HG02973 (cell line): ENCODE measurements around the gene VENTX.

Experiments used
- ATAC-seq: cut with Tn5 transposase; IDR thresholded peaks from one replicate; pipeline ENCODE4 v1.9.1; 2021; ENCODE audit warnings: moderate library complexity; ENCODE audit not compliant: unreplicated experiment

Gene VENTX

DNA sequence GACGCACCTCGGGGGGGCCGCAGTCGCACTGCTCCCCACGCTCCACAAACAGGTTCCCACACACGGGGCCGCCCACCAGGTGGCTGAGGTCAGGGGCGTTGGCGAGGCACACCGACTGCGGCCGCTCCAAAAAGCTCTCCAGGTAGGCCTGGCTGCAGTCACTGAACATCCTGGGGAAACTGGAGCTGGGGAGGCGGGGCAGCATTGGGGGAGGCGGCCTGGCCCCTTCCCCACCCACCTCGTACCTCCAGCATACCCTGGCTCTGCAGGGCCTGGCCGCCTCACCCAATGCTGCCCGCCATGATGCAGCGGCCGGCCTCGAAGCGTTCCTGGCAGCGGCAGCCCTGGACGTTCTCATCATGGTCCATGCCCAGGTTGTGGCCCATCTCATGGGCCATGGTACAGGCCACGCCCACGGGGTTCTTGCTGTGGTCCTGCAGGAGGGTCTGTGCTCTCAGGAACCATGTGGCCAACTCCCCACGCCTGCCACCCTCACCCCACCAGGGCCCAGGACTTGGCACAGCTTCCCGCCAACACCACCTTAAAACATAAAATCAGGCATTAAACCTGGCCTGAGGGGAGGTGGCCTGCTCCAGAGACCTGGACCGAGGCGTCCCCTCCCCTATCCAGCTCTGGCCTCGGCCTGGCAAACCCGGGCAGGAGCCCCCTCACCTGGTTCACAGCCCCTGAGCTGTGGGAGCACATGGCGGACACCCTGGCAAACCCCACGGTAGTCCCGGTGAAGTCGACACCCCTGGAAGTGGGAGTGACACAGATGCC is 34.1 kb downstream of the VENTX start:
- no peak for ATAC-seq

GRCh38 chr10:133272301-133272963 is 34.8 kb downstream of the VENTX start:
- no peak for ATAC-seq

DNA sequence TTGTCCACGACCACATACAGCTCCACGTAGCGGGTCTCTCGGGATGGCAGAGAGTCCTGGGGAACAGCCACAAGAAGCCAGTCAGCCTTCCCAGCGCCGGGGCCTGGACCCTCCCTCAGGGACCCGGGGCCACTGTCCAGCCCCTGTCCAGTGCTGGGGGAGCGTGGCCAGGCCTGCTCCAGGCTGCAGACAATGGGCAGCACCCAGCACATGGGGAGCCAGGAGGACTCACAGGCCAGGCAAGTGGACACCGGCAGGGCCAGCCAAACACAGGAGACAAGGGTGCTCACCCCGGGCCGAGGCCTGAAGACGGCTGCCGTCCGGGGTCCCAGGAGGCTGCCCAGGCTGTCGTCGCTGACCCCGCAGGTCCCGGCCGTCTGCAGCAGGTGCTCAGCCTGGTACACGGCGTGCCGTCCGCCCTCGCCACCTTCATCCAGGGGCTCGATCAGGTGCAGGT is 35.3 kb downstream of the VENTX start:
- ATAC-seq, result no peak

GRCh38 chr10:133273534-133274143 is 36.0 kb downstream of the VENTX start:
- no peak for ATAC-seq

DNA sequence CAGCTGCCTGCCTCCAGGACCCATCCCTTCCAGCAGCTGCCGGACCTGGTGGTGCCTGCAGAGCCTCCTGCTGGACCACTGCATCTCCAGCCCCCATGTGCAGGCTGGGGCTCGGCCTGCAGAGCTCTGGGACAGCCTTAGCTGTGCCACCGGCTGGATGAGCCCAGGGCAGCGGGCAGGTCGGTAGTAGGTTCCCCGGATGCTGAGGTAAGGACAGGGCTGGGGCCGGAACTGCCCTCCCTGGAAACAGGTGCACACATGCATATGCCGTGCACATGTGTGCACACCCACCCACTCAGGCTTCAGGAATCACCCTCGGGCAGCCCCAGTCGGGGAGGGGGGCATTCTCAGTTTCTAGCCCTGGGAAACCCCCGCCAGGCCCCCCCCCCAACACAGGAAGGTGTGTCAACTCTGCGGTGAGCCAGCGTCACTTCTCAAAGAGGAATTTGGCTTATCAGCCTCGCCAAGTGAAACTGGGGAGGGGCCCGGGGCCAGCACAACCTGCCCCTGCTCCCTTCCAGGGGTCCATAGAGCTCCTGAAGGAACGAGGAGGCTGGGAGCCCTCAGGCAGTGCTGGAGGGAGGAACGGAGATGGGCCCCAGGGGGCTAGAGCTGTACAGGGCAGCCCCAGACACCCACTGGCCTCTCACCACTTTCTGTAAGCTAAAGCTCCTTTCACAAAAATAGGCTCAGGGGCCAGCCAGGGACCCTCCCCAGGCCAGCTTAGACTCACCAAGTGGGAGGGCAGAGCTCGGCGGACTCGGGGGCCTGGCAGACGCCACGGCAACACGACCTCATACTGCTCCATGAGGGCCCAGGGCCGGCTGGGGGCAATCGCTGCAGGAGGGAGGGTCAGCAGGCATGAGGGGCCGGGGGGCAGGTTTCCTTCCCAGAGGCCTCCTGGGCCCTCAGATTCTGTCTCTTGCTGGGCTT is 37.4 kb downstream of the VENTX start:
- ATAC-seq, result peak; percentile 43

DNA sequence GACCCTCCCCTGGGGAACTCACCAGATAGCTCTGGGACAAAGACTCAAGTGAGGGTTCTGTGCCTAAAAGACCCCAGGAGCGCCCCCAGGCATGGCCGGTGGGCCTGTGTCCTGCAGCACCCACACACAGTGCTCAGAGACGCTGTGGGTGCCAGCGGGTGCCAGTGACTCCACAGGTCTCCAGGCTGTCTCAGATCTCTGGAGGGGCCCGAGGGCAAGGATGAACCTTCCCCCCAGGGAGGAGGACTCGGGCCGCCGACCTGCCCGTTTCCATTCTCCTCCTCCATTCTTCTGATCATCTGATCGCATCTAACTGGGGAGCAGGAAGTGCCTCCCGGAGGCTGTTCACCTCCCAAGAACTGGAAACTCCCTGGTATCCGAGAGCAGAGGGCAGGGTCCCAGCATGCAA is 38.0 kb downstream of the VENTX start:
- peak; percentile 22 for ATAC-seq

DNA sequence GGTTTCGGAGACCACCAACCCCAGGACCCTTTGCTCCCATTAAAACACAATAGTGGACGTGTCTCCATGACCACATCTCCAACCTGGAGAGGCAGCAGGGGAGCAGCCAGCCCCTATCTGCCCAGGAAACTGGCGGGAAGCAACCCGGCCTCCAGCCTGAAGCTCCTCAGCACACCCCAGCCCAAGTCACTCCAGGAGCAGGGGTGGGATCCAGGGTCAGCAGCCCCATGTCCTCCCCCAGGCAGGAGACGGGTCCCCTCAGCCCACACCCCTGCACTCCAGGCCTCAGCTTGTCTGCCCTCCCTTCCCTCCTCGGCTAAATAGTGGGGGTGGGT is 38.4 kb downstream of the VENTX start:
- ATAC-seq, result no peak

- peak; percentile 43 for ATAC-seq
Observed at GRCh38 chr10:133276435-133277201, 39.0 kb downstream of the VENTX start, which contains the start of gene ADAM8. Gene ADAM8 (minus strand): TSS chr10:133276868. CDS start chr10:133276817, 51 bp downstream.

DNA sequence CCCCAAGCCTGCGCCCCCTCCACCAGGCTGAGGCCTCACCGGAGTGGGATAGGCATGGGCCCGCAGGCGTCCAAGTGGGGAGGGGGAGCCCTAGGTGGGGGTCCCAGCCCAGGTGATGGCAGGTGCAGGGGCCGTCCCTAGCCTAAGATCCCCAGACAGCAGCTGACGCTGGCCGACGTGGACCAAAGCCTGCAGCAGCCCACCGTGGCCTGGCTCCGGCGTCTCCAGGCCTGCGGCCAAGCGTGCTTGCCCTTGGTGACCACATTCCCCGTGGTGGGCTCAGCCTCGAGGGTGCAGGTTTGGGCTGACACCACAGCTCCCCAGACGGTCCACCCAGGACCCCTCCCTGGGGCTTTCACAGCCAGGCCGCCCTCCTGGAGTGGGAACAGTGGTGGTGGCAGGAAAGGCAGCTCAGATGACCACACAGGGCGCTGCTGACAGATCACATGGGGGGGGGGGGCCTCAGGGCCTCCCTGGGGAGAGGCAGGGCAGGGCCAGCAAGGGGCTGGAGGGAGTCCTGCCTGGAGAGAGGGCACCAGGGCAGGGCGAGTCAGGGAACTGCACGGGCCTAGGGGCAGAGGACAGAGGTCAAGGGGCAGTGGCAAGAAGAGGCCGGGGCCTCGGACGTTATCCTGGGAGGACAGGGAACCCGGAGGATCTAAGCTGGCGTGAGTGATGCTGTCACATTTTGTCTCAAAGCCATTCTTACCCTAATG is 39.8 kb downstream of the VENTX start:
- no peak for ATAC-seq

DNA sequence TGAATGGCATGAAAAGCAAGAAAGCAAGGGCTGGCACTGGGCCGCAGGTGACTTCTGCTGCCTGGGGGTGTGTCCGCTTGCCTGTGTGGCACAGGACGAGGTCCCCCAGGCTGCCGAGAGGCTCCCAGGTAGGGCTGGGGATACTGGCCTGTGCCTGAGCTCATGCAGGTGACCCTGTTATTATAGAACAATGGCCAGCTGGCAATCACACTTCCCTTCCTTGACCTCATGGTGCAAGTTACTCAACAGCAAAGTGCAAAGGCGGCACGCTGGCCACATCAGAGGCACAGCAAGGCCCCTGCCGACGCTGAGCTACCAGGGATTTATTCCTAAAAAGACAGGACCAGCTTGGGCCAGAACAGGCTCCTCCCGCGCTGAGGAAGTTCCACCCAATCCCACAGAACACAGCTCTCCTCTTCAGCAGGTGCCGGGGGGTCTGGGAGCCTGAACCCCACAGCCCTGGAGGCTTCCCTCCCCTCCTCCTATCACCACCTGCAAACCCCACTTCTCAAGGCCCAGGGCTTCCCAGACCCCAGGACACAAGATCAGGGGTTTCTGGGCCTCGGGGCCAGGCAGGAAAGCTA is 40.4 kb downstream of the VENTX start:
- ATAC-seq, result no peak

GRCh38 chr10:133278577-133279265 is 41.1 kb downstream of the VENTX start:
- peak; percentile 33 for ATAC-seq

- ATAC-seq, result no peak
Observed at GRCh38 chr10:133279326-133280226, 41.9 kb downstream of the VENTX start.

GRCh38 chr10:133280391-133281059 is 42.9 kb downstream of the VENTX start:
- no peak for ATAC-seq

DNA sequence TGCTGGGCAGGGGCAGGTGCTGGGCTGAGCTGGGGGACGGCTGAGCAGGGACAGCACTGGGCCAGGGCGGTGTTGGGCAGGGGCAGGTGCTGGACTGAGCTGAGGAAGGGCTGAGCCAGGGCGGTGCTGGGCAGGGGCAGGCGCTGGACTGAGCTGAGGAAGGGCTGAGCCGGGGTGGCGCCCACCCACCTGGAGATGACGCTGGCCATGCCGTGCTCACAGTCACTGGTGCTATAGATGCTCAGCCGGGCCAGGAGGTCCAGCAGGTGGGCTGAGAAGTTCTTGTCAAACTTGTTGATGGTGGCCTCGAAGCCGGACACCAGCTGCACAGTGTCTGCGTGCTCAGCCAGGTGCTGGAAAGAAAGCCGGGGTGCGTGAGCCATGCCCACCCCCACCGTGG is 43.4 kb downstream of the VENTX start:
- ATAC-seq, result no peak

DNA sequence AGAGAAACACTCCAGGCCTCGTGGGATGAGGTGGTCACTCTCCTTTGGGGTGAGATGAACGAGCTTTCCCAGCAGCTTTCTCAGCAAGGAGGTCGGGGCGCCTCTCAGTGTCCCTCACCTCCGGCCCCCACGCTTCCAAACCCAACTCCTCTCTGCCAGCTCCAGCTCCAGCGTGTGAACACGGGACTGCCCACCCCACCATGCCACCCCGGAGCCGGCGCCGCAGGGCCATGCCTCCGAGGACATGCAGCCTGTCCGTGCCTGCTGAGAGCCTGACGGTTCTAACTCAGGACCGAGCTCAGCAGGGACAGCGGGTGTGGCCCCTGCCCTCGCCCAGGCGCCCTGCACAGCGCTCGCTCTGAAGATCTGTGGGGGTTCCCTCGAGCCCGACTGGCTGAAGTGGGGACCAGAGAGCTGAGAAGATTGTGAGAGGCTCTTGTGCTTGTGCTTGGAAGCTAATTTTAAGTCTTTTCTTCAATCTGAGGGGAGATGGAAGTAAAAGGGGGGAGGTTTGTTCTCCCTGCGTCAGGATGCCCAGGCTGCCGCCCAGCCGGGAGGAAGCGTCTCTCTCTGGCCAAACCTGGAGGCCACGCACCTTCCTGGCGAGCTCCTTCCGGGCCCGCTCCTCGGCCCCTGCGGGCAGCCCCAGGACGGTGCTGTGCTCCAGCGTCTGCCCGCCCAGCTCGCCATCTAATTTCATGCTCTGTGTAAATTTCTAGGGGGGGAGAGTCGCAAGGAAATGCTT is 44.1 kb downstream of the VENTX start:
- ATAC-seq, result no peak

DNA sequence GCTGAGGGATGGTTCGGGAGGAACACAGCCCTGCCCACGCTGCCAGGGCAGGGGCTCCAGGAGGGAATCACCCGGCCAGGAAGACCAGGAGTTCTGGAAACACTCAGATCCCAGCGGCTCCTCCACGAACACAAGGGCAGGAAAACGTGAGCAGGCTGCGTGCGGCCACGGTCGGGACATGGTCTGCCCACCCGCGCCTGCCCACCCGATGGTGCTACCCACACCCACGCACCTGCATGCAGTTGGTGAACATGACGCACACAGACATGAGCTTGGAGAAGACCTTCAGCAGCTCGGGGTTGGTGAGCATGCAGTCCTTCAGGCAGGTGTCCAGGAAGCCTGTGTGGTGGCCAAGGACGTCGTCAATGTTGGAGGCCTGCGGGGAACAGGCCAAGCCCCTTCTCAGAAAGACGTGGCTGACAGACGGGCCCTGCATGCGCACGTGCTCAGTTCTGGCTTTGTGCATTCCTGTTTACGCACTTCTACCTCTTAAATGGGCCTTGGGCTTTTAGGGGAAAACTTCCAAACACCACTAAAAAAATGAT is 45.3 kb downstream of the VENTX start:
- ATAC-seq, result no peak
